Ascending aorta (tissue), 2 donors: Measurements from ENCODE around the gene CDH13. TPM values are rescaled to one million over a fixed set of nuclear protein-coding genes. Genes with fewer than 3 reads are reported as not detected.

ENCODE experiments used
- DNase-seq, 2 donors: peaks; one replicate each; pipeline ENCODE4 v3.0.0-alpha.2; 2019; ENCODE audit warnings: low spot score in 2 of 2
- H3K27ac ChIP-seq, 2 donors: fragments of 200-600 bp; sonication (generic); one replicate each; pipeline ENCODE4 v1.5.1; 2016 to 2017; ENCODE audit warnings: mild to moderate bottlenecking in 1 of 2
- H3K27me3 ChIP-seq: fragments of 200-600 bp; sonication (generic); one replicate; pipeline ENCODE4 v1.5.1; 2017
- H3K36me3 ChIP-seq, 2 donors: fragments of 200-600 bp; sonication (generic); one replicate each; pipeline ENCODE4 v1.5.1; 2016
- H3K4me1 ChIP-seq, 2 donors: fragments of 200-600 bp; sonication (generic); one replicate each; pipeline ENCODE4 v1.5.1; 2016 to 2017; ENCODE audit warnings: mild to moderate bottlenecking in 1 of 2
- H3K4me3 ChIP-seq, 2 donors: fragments of 200-600 bp; sonication (generic); one replicate each; pipeline ENCODE4 v1.5.1; 2016 to 2017; ENCODE audit warnings: mild to moderate bottlenecking in 1 of 2
- H3K9me3 ChIP-seq, 2 donors: fragments of 200-600 bp; sonication (generic); one replicate each; pipeline ENCODE4 v1.5.1; 2016
- intact Hi-C: fragments of 100-400 bp; cut with DNase I; formaldehyde crosslinking; loops from one replicate; pipeline ENCODE4 v1.15.1; 2023
- total RNA-seq: library from RNA; depleted of rRNA; stranded (reverse); fragments of >200 nt; gene quantifications from one replicate; pipeline ENCODE4 v1.1.0, GENCODE V29; 2016
- TF ChIP-seq, protein P1 (sequence below), 3 experiments: fragments of 200-600 bp in 2 of 3; fragments of 450-650 bp in 1 of 3; sonication (generic) in 2 of 3; IDR thresholded peaks; one replicate each; pipeline ENCODE4 v1.5.1; 2016 to 2019; ENCODE audit warnings: antibody characterized with exemption in 3 of 3, mild to moderate bottlenecking in 1 of 3, moderate library complexity in 1 of 3

The CDH13 gene
- total RNA-seq, 1 donor from 2014 or later = 160 TPM

GRCh38 chr16:82784573-82784968 lies 157.8 kb downstream of the CDH13 start:
- intact Hi-C loops = no loop called here
- no peaks in the 10 kb centered on the region for H3K9me3 ChIP-seq
- DNase-seq = no peak
- H3K27ac ChIP-seq = no peak overlapping the region
- no peaks in the 10 kb centered on the region for H3K27me3 ChIP-seq
- peaks cover 0 to 10% of the 10 kb centered on the region in 2 donors for H3K36me3 ChIP-seq
- TF ChIP-seq, protein P1, sequence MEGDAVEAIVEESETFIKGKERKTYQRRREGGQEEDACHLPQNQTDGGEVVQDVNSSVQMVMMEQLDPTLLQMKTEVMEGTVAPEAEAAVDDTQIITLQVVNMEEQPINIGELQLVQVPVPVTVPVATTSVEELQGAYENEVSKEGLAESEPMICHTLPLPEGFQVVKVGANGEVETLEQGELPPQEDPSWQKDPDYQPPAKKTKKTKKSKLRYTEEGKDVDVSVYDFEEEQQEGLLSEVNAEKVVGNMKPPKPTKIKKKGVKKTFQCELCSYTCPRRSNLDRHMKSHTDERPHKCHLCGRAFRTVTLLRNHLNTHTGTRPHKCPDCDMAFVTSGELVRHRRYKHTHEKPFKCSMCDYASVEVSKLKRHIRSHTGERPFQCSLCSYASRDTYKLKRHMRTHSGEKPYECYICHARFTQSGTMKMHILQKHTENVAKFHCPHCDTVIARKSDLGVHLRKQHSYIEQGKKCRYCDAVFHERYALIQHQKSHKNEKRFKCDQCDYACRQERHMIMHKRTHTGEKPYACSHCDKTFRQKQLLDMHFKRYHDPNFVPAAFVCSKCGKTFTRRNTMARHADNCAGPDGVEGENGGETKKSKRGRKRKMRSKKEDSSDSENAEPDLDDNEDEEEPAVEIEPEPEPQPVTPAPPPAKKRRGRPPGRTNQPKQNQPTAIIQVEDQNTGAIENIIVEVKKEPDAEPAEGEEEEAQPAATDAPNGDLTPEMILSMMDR (IDR thresholded peaks at IDR 0.05) = no peak
- no peak overlapping the region for H3K4me3 ChIP-seq
- H3K4me1 ChIP-seq = peaks cover 5 to 25% of the 10 kb centered on the region in 2 donors

GRCh38 chr16:82788225-82788624 lies 161.5 kb downstream of the CDH13 start:
- Histone ChIP-seq H3K9me3 (no peaks in the 10 kb centered on the region), H3K4me1 (peaks cover 0 to 2% of the 10 kb centered on the region in 2 donors), H3K27me3 (no peaks in the 10 kb centered on the region), H3K36me3 (peaks cover 0 to 16% of the 10 kb centered on the region in 2 donors), H3K27ac (no peak overlapping the region), H3K4me3 (no peak overlapping the region)
- intact Hi-C loops = no loop called here
- no peak for DNase-seq
- TF ChIP-seq, protein P1 (IDR thresholded peaks at IDR 0.05) = no peak

DNA sequence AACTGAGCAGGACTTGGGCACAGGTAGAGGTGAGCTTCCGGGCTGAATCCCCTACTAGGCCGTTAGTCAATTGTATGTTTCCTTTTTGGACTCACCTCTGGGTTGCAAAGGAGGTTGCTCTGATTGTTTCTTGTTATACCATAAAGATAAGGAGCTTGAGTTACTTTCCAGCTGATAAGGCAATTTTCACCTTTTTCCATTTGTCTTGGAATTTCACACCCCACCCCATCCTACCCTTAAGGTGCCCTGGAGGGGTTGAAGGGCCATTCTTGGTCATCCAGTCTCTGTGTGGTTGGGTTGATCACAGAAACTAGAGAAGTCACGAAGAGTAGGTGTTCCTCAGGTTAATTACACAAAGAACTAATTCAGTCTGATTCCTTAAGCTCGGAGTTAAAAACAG lies 162.2 kb downstream of the CDH13 start:
- Histone ChIP-seq H3K4me1 (no peaks in the 10 kb centered on the region), H3K27ac (no peak overlapping the region), H3K36me3 (peaks cover 0 to 16% of the 10 kb centered on the region in 2 donors), H3K4me3 (no peak overlapping the region), H3K27me3 (no peaks in the 10 kb centered on the region), H3K9me3 (no peaks in the 10 kb centered on the region)
- intact Hi-C loops = no loop called here
- TF ChIP-seq, protein P1 (IDR thresholded peaks at IDR 0.05) = no peak
- no peak for DNase-seq

GRCh38 chr16:82792693-82793092 lies 165.9 kb downstream of the CDH13 start:
- Histone ChIP-seq H3K27me3 (no peaks in the 10 kb centered on the region), H3K4me3 (no peak overlapping the region), H3K4me1 (no peaks in the 10 kb centered on the region), H3K27ac (no peak overlapping the region), H3K36me3 (peaks cover 0 to 16% of the 10 kb centered on the region in 2 donors), H3K9me3 (no peaks in the 10 kb centered on the region)
- intact Hi-C loops = loop anchor here (1.0 kb wide), 1 partner anchor 35 kb away; no protein-coding TSS in a partner anchor
- TF ChIP-seq, protein P1 (IDR thresholded peaks at IDR 0.05) = no peak
- DNase-seq = no peak

GRCh38 chr16:82793528-82794245 lies 166.9 kb downstream of the CDH13 start:
- DNase-seq = no peak
- H3K27ac ChIP-seq = no peak overlapping the region
- intact Hi-C loops = loop anchor here (1.0 kb wide), 1 partner anchor 34 kb away; no protein-coding TSS in a partner anchor
- no peak overlapping the region for H3K4me3 ChIP-seq
- H3K27me3 ChIP-seq = no peaks in the 10 kb centered on the region
- H3K36me3 ChIP-seq = peaks cover 0 to 8% of the 10 kb centered on the region in 2 donors
- no peaks in the 10 kb centered on the region for H3K9me3 ChIP-seq
- TF ChIP-seq, protein P1 (IDR thresholded peaks at IDR 0.05) = no peak
- H3K4me1 ChIP-seq = no peaks in the 10 kb centered on the region
